ENCODE data around the gene OASL.

The OASL gene

GRCh38 chr12:121001060-121001459 lies 38.0 kb downstream of the OASL start:
- no peak for TF ChIP-seq ZBTB7A (IDR thresholded peaks at IDR 0.05; ENCODE audit: low read depth)
- TF ChIP-seq TAF1 (IDR thresholded peaks at IDR 0.05; ENCODE audit: low read depth) = no peak
- no peak for TF ChIP-seq CREB1 (IDR thresholded peaks at IDR 0.05; ENCODE audit: low read depth)
- no peak for TF ChIP-seq TCF12 (IDR thresholded peaks at IDR 0.05; ENCODE audit: low read depth)
- TF ChIP-seq NFIC (IDR thresholded peaks at IDR 0.05) = no peak
- no peak for TF ChIP-seq FOXM1 (IDR thresholded peaks at IDR 0.05; ENCODE audit: borderline replicate concordance, low read depth)
- no peak for TF ChIP-seq USF1 (IDR thresholded peaks at IDR 0.05)
- TF ChIP-seq EGR1 (IDR thresholded peaks at IDR 0.05) = no peak
- no peak for TF ChIP-seq RAD21 (IDR thresholded peaks at IDR 0.05; ENCODE audit: low read depth)
- no peak for TF ChIP-seq REST (IDR thresholded peaks at IDR 0.05; ENCODE audit: low read depth)
- TF ChIP-seq CEBPB (IDR thresholded peaks at IDR 0.05) = no peak
- TF ChIP-seq EP300 (IDR thresholded peaks at IDR 0.05; ENCODE audit: borderline replicate concordance) = no peak
- no peak for TF ChIP-seq TEAD4 (IDR thresholded peaks at IDR 0.05)
- TF ChIP-seq MAX (IDR thresholded peaks at IDR 0.05) = no peak
- no peak for TF ChIP-seq YY1 (IDR thresholded peaks at IDR 0.05; ENCODE audit: low read depth)

- TF ChIP-seq NFIC (IDR thresholded peaks at IDR 0.05) = no peak
- TF ChIP-seq TAF1 (IDR thresholded peaks at IDR 0.05; ENCODE audit: low read depth) = no peak
- TF ChIP-seq MAX (IDR thresholded peaks at IDR 0.05) = no peak
- TF ChIP-seq FOXM1 (IDR thresholded peaks at IDR 0.05; ENCODE audit: borderline replicate concordance, low read depth) = no peak
- TF ChIP-seq REST (IDR thresholded peaks at IDR 0.05; ENCODE audit: low read depth) = no peak
Measured at GRCh38 chr12:121000530-121000929, 38.5 kb downstream of the OASL start.

GRCh38 chr12:120999191-121000120 lies 39.6 kb downstream of the OASL start:
- no peak for TF ChIP-seq RAD21 (IDR thresholded peaks at IDR 0.05; ENCODE audit: low read depth)
- no peak for TF ChIP-seq TAF1 (IDR thresholded peaks at IDR 0.05; ENCODE audit: low read depth)
- TF ChIP-seq CEBPB (IDR thresholded peaks at IDR 0.05) = no peak
- no peak for TF ChIP-seq YY1 (IDR thresholded peaks at IDR 0.05; ENCODE audit: low read depth)
- TF ChIP-seq REST (IDR thresholded peaks at IDR 0.05; ENCODE audit: low read depth) = no peak
- TF ChIP-seq MAX (IDR thresholded peaks at IDR 0.05) = no peak
- no peak for TF ChIP-seq EP300 (IDR thresholded peaks at IDR 0.05; ENCODE audit: borderline replicate concordance)
- no peak for TF ChIP-seq CREB1 (IDR thresholded peaks at IDR 0.05; ENCODE audit: low read depth)
- TF ChIP-seq TEAD4 (IDR thresholded peaks at IDR 0.05) = no peak
- no peak for TF ChIP-seq FOXM1 (IDR thresholded peaks at IDR 0.05; ENCODE audit: borderline replicate concordance, low read depth)
- TF ChIP-seq ZBTB7A (IDR thresholded peaks at IDR 0.05; ENCODE audit: low read depth) = no peak
- no peak for TF ChIP-seq TCF12 (IDR thresholded peaks at IDR 0.05; ENCODE audit: low read depth)
- TF ChIP-seq NFIC (IDR thresholded peaks at IDR 0.05) = no peak

- no peak for TF ChIP-seq ZBTB7A (IDR thresholded peaks at IDR 0.05; ENCODE audit: low read depth)
- no peak for TF ChIP-seq MAX (IDR thresholded peaks at IDR 0.05)
- no peak for TF ChIP-seq YY1 (IDR thresholded peaks at IDR 0.05; ENCODE audit: low read depth)
- no peak for TF ChIP-seq USF1 (IDR thresholded peaks at IDR 0.05)
- no peak for TF ChIP-seq NFIC (IDR thresholded peaks at IDR 0.05)
- TF ChIP-seq CREB1 (IDR thresholded peaks at IDR 0.05; ENCODE audit: low read depth) = no peak
- no peak for TF ChIP-seq FOXM1 (IDR thresholded peaks at IDR 0.05; ENCODE audit: borderline replicate concordance, low read depth)
- TF ChIP-seq EGR1 (IDR thresholded peaks at IDR 0.05) = no peak
- TF ChIP-seq EP300 (IDR thresholded peaks at IDR 0.05; ENCODE audit: borderline replicate concordance) = no peak
- no peak for TF ChIP-seq TEAD4 (IDR thresholded peaks at IDR 0.05)
- no peak for TF ChIP-seq RAD21 (IDR thresholded peaks at IDR 0.05; ENCODE audit: low read depth)
- no peak for TF ChIP-seq REST (IDR thresholded peaks at IDR 0.05; ENCODE audit: low read depth)
- no peak for TF ChIP-seq TAF1 (IDR thresholded peaks at IDR 0.05; ENCODE audit: low read depth)
- TF ChIP-seq CEBPB (IDR thresholded peaks at IDR 0.05) = no peak
Measured at GRCh38 chr12:120998435-120998834, 40.6 kb downstream of the OASL start.
